NCI-H82 treated with DMSO at 0.1 percent for 48 hours (cell line): Measurements from ENCODE around the gene PCSK2.
A peak's percentile ranks its signal among the peaks of the same experiment; 100 is the strongest.

Source experiments
- DNase-seq: peaks from one replicate; lab custom pipeline; 2025; ENCODE audit not compliant: unreplicated experiment; lab: John Stamatoyannopoulos, UW

Gene PCSK2

GRCh38 chr20:17327185-17328148, 100.6 kb downstream of the PCSK2 start:
- no peak for DNase-seq

GRCh38 chr20:17334932-17335331, 108.1 kb downstream of the PCSK2 start:
- DNase-seq: no peak

- no peak for DNase-seq
These were observed 112.2 kb downstream of the PCSK2 start for GRCh38 chr20:17339000-17339399.

GRCh38 chr20:17343091-17343490, 116.3 kb downstream of the PCSK2 start:
- DNase-seq: no peak

GRCh38 chr20:17343656-17344452, 117.0 kb downstream of the PCSK2 start:
- peak; percentile 87 for DNase-seq

- no peak for DNase-seq
These were observed 118.0 kb downstream of the PCSK2 start for GRCh38 chr20:17344790-17345189.

- DNase-seq: no peak
These were observed 118.5 kb downstream of the PCSK2 start for GRCh38 chr20:17345321-17345720.

- no peak for DNase-seq
These were observed 123.5 kb downstream of the PCSK2 start for GRCh38 chr20:17350321-17350720.

GRCh38 chr20:17357238-17357637, 130.4 kb downstream of the PCSK2 start:
- DNase-seq: no peak

GRCh38 chr20:17358854-17359253, 132.0 kb downstream of the PCSK2 start:
- DNase-seq: no peak

GRCh38 chr20:17364681-17365080, 137.8 kb downstream of the PCSK2 start:
- DNase-seq: no peak

GRCh38 chr20:17365831-17366230, 139.0 kb downstream of the PCSK2 start:
- DNase-seq: no peak

- no peak for DNase-seq
These were observed 142.7 kb downstream of the PCSK2 start for GRCh38 chr20:17369506-17369905.

- DNase-seq: no peak
These were observed 146.1 kb downstream of the PCSK2 start for GRCh38 chr20:17372806-17373440.

- DNase-seq: no peak
These were observed 147.2 kb downstream of the PCSK2 start for GRCh38 chr20:17374086-17374485.

- no peak for DNase-seq
These were observed 149.2 kb downstream of the PCSK2 start for GRCh38 chr20:17376031-17376430.

- DNase-seq: no peak
These were observed 150.4 kb downstream of the PCSK2 start for GRCh38 chr20:17377231-17377630.

GRCh38 chr20:17379651-17380050, 152.8 kb downstream of the PCSK2 start:
- no peak for DNase-seq

- DNase-seq: no peak
These were observed 154.0 kb downstream of the PCSK2 start for GRCh38 chr20:17380801-17381200.

GRCh38 chr20:17381724-17382123, 154.9 kb downstream of the PCSK2 start:
- DNase-seq: no peak

GRCh38 chr20:17385798-17386197, 159.0 kb downstream of the PCSK2 start:
- DNase-seq: no peak
